HG02943 (cell line): ENCODE results near the gene KPNB1.

Experiments
- ATAC-seq: cut with Tn5 transposase; IDR thresholded peaks from one replicate; pipeline ENCODE4 v1.9.1; 2021; ENCODE audit warnings: mild to moderate bottlenecking, low read depth, moderate library complexity; ENCODE audit not compliant: unreplicated experiment

KPNB1 gene

DNA sequence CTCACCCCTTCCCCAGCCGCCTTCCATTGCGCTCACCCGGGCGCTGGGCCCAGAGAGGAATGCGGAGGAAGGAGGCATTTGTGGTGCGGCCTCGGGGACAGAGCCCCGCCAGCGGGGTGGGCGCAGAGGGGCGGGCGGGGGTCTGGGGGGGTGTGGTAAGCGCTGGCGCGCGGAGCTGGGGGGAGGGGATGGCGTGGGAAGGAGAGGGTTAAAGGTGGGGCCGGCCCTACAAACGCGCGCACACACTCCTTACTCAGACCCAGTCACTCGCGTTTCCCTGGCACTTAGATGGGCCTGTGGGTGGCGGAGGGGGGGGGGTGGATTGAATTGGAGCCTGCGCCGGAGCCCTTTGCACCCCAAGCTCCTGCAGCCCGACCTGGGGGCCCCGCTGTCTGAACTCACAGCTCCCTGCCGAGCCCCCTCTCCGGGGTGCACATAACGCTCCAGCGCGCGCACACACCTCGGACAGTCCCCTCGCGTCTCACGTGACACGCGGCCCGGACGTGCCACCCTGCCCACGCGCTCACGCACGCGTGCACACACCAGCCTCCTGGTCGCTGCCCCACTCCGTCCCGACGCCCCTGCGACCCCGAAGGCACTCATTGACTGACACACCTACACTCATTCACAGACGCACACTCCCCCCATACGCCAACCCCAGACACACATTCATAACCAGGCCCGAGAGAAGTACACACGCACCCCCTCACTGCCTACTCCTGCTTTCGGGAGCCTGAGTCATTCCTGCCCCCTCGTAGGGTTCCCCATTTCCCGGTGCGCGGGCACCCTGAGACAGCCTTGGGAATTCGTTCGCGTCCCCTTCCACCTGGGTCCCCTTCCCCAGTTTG is 45.1 kb downstream of the KPNB1 start:
- ATAC-seq = no peak

DNA sequence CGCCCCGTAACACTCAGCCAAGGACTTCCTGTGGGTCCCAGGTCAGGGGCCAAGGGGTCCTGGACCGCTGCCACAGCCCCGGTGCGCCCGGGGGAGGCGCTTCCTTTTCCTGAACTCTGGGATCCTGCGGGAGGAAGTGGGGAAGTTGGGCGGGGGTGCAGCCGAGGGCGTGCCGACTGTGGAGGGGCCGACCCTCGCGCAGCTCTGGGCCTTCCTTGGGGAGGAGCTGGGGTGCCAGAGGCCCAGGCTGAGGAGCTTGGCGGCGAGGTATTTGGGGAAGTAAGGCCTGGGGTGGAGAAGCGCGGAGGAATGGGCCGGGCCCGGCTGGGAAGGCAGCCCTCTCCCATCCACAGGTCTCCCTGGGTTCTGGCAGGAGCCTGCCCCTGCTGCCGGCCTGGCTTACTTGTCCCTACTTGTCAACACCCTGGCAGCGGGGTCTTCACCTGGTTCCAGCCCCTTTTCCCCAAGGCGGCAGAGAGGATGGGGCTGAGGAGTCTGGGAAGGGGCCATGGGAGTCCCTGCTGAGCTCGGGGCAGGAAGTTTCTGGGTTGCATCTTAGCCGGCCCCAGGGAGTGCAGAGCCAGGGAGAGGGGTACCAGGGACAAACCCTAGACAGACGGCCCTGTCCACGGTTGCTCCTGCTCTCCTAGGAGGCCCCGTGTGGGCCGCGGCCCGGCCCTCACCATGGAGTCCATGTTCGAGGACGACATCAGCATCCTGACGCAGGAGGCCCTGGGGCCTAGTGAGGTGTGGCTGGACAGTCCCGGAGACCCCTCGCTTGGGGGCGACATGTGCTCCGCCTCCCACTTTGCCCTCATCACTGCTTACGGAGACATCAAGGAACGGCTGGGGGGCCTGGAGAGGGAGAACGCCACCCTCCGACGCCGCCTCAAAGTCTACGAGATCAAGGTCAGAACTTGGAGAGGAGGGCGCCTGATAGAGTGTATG is 46.0 kb downstream of the KPNB1 start:
- ATAC-seq = no peak

DNA sequence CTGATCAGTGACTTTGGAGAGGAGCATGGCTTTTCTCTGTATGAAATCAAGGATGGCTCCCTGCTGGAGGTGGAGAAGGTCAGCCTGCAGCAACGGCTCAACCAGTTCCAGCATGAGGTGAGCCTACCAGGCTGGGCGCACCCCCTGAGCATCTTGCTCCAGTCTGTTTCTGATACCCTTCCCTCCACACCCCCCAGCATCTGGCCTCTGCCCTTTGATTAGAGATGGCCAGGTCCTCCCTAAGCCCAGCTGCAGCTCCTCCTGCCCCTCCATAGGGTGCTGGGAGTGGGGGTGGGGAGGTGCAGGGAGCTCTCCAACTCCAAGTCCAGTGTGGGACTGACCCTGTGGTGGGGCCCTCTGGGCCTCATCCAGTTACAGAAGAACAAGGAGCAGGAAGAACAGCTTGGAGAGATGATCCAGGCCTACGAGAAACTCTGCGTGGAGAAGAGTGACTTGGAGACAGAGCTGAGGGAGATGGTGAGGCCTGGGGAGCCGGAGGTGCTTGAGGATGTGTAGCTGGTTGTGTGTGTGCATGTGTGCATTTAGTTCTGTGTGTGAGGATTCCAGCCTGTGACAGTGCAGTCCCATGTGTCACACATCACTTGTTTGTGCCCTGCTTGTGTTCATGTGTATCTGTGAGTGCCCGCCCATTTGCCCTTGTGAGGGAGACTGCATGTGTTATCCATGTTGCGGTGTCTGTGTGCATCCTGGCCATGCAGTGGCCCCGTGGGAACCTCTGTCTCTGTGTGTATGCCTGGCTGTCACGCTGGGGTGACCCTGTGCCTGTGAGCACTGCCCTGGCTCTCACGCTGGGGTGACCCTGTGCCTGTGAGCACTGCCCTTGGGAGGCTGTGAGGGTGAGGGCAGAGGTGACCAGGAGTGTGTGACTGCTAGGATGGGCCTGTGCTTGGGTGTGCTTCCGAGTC is 47.3 kb downstream of the KPNB1 start:
- no peak for ATAC-seq

DNA sequence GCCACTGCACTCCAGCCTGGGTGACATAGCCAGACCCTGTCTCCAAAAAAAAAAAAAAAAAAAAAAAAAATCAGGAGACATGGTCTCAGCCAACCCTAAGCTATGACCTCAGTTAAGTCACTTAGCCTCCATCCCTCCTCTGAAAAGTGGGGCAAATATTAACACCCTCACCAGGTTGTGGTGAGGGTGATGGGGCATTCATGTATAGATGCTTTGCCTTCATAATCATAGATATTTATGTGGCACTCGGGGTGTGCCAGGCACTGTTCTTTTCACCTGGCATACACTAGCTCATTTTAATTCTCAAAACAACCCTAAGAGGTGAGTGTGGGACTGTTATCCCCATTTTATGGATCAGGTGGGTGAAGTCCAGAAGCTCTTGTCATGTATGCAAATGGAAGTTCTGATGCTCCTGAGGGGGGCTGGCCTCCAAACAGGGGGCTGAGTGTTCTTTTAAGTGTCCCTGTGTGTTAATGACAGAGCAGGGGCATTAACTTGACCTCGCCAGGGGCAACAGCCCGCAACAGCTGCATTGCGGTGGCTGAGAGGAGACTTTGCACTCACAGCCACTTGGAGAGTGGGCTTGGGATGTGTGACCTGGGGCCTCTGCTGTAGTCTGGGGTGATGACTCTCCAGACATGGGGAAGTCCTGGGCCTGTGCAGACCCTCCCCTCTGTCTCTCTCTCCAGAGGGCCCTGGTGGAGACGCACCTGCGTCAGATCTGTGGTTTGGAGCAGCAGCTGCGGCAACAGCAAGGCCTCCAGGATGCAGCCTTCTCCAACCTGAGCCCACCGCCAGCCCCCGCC is 48.4 kb downstream of the KPNB1 start:
- no peak for ATAC-seq

DNA sequence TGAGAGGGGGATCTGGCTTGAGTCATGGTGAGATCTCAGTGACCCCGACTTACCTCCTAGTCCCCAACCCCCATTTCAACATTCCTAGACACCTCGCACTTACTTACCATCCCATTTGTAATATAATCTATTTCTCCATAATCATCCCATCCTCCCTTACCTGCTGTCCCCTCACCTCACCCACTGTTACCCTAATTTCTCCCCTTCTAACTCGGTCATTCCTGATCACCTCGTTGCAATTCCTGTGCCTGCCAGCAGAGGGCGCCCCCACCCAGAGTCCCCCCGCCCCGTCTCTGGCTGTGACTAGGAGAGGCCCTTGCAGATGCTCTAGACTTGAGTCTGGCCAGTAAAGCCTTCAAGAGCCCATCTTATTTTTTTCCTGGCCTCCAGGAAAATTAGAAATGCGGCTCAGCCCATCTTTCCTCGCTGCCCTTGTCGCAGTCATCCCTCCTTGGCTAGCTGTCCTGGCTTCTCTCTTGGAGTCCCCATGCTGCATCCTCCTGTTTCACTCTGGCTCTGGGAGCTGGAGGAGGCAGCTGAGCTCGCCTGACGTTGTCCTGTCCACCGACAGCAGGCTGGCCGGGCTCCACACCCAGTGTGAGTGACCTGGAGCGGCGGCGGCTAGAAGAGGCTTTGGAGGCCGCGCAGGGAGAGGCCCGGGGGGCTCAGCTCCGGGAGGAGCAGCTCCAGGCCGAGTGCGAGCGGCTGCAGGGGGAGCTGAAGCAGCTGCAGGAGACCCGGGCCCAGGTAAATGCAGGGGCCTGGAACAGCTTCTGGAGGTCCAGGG is 49.2 kb downstream of the KPNB1 start:
- ATAC-seq = no peak

DNA sequence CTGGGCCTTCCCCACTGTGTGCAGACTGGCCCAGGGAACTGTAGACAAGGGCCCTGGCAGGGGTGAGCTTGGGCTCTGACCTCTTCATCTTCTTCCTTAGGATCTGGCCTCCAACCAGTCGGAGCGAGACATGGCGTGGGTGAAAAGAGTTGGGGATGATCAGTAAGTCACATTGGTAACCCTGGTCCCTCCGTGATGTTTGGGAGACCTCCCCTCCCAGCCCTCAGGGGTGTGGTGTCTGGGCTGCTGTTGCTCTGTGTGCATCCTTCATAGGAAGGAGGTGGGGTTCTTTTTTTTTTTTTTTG is 49.8 kb downstream of the KPNB1 start:
- ATAC-seq = no peak

DNA sequence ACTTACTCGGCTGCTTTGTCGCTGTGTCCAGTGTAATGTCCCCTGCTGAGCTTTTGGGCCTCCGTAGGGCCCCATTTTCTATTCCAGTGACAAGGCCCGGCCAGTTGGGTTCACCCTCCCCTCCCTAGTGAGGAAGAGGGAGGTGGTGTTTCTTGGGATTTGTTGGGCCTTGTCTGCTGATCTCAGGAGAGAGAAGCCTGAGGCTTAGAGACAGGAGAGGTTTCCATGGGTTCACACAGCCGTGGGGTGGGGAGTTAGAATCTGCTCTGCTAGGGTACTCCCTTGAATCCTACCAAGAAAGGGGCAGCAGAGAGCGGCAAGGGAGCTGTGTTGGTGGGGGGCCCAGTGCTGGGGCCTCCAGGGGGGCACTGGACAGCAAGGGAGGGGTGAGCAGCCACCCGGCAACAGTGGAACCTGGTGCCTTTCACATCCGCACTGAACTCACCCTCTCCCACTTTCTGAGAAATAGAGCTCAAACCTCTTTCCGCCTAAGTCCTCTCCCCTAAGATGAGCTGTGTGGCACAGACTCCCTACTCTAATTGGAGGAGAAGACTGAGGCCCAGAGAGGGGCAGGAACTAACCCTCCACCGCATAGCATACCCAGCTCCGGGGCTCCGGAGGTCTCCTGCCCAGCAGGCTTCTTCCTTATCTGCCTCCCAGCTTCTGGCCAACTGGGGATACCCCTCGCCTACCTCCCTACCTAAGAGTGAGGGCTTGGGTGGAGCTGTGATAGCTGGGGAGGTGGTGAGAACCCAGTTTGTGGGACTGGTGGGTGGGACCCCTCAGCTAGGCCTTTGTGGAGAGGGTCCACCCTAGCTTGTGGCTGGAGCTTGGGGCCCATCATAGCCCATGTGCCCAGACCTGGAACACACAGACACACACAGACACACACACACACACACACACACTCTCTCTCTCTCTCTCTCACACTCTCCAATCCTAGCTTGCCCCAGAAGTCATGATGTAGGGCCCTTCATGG is 51.0 kb downstream of the KPNB1 start:
- ATAC-seq = no peak

DNA sequence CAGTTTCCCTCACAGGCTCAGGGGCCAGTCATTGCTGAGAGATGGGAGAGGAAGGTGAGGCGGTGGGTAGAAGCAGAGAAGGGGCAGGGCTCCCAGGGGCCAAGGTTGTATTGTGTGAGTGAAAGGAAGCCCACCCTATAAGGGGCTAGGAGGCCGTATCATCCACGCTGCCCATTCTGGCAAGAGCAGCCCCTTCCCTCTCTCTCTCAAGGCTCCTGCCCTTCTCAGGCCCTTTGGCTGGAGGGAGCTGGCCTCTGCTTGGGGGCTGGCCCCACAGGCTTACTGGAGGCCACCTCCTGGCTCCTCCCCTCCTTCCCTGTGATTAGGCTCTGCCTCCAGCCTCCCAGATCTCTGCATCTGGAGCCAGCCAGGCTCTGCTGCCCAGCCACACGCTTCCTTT is 51.9 kb downstream of the KPNB1 start:
- no peak for ATAC-seq

GRCh38 chr17:47702391-47702995 is 52.8 kb downstream of the KPNB1 start:
- no peak for ATAC-seq

GRCh38 chr17:47703191-47703591 is 53.5 kb downstream of the KPNB1 start:
- no peak for ATAC-seq

- no peak for ATAC-seq
These were observed 54.0 kb downstream of the KPNB1 start for GRCh38 chr17:47703671-47704070.

DNA sequence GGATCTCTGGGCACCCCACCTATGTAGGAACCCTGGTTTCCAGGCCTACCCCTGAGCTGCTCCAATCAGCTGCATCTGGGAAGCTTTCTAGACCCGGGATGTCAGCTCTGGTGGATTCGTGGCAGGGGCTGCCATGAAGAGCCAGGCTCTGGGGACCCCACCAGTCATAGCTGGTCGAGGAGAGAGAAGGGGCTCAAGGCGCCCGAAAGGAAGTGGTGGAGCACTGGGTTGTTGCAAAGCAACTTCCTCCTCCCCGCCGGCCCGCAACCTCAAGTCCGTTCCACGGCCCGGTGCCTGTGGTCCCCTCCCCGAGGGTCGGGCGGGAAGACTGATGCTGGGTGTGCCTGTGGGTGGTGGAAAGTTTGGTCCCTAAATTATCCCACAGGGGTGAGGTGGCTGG is 54.4 kb downstream of the KPNB1 start:
- ATAC-seq = no peak

GRCh38 chr17:47704736-47705135 is 55.0 kb downstream of the KPNB1 start:
- no peak for ATAC-seq

DNA sequence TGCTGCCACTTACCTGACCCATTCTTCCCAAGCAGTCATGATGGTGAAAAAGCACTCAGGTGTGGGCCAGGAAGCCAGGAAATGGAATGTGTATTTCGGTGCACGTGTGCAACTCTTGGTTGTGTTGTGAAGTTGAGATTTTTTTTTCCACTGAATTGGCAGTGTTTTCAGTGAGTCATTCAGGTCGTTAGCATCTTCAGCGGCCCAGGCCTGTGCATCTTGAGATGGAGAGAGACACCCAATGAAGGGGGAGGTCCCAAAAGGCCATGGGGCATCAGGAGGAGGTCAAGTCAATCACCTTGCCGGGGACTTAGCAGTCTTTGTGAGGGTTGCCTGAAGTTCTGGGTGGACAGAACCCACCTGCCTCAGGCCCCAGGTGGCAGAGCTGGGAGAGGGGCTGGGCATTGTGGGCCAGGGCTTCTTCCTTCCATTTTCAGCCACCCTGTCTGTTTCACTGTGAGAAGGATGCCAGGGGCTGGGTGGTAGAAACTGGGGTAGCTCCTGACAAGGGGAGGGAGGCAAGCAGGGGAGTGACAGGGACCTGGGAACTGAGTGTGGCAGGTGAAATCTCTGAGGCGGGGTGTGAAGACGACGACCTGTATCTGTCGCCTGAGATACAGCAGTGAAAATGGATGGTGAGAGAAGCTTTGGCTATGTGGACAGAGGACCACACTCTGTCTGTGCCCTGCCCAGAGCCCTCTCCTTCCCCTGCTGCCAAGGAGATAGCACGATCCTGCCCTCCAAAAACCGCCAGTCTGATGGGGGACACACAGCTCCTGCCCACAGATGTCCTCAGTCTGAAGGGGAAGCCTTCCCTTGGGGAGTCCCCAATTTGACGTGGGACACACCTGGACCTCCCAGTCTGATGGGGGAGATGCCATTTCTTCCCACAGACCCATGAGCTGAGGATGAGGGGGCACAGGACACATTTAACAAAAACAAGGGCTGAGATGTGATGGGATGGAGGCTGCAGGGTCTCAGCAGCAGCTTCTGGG is 56.1 kb downstream of the KPNB1 start:
- no peak for ATAC-seq

DNA sequence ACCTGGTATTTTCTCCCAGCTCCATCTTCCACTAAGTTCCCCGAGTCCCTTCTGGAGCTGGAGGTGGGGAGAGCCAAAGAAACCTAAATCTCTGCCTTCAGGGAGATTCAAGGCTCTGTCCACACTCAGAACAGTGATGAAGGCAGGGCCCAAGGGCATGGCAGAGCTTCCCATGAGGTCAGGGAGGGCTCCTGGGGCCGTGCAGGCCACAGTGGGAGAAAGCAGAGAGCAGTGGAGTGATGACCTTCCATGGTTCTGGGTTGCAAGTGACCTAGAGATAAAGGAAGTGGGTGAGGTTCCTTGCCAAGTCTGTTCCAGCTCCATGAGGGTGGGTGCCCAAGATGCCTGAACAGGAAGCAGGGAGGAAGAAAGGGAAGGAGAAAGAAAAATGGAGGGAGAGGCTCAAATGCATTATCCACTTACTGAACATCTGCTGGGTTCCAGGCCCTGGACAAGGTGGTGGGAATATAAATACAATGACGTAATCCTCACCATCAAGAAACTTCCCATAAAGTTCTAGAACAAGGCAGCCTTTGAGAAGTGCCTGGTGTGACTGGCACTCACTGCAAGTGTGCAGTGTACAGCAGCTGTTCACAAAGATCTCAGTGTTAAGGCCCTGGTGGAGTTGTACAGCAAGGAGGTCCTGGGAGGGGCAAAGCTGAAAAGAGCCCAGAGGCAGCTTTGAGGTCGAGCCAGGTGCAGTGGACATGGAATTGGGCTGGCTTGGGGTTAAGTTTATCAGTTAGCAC is 57.5 kb downstream of the KPNB1 start:
- ATAC-seq = no peak

GRCh38 chr17:47707884-47708283 is 58.2 kb downstream of the KPNB1 start:
- no peak for ATAC-seq
